Stimulated activated CD8-positive, alpha-beta memory T cell treated with anti-CD3 and anti-CD28 coated beads, Interleukin-4, amount 100 ng/mL, for 4 hours (primary cell): Measurements from ENCODE around the gene ASXL1.
"Not testable (repeated sequence)": the region's sequence is repeated elsewhere in the genome, so short reads cannot be mapped to it uniquely, and the experiment has no call there.

ENCODE experiments used
- DNase-seq, 2 donors: peaks; one replicate each; pipeline ENCODE4 v3.0.0-alpha.2; 2020; ENCODE audit warnings: low read depth in 2 of 2, low spot score in 1 of 2

The ASXL1 gene

GRCh38 chr20:32359633-32360332 lies 1.7 kb downstream of the ASXL1 start:
- DNase-seq, result no peak

- DNase-seq, result no peak
Observed at GRCh38 chr20:32360333-32360634, 2.2 kb downstream of the ASXL1 start.

- no peak for DNase-seq
Observed at GRCh38 chr20:32362901-32363364, 4.8 kb downstream of the ASXL1 start.

- no peak for DNase-seq
Observed at GRCh38 chr20:32363492-32363891, 5.4 kb downstream of the ASXL1 start.

GRCh38 chr20:32364554-32365208 lies 6.5 kb downstream of the ASXL1 start:
- DNase-seq, result no peak

- no peak for DNase-seq
Observed at GRCh38 chr20:32365564-32365963, 7.4 kb downstream of the ASXL1 start.

- DNase-seq, result no peak
Observed at GRCh38 chr20:32366380-32366779, 8.2 kb downstream of the ASXL1 start.

- DNase-seq, result no peak
Observed at GRCh38 chr20:32368323-32368722, 10.2 kb downstream of the ASXL1 start.

- DNase-seq, result no peak
Observed at GRCh38 chr20:32368925-32369324, 10.8 kb downstream of the ASXL1 start.

GRCh38 chr20:32370897-32371296 lies 12.8 kb downstream of the ASXL1 start:
- no peak for DNase-seq

GRCh38 chr20:32378461-32378860 lies 20.3 kb downstream of the ASXL1 start:
- no peak for DNase-seq

- DNase-seq, result not testable (repeated sequence)
Observed at GRCh38 chr20:32380037-32380436, 21.9 kb downstream of the ASXL1 start.

- no peak for DNase-seq
Observed at GRCh38 chr20:32380745-32381144, 22.6 kb downstream of the ASXL1 start.

GRCh38 chr20:32382102-32382950 lies 24.2 kb downstream of the ASXL1 start:
- DNase-seq, result no peak

GRCh38 chr20:32383441-32383840 lies 25.3 kb downstream of the ASXL1 start:
- not testable (repeated sequence) for DNase-seq

GRCh38 chr20:32385541-32385940 lies 27.4 kb downstream of the ASXL1 start:
- DNase-seq, result no peak

- DNase-seq, result no peak
Observed at GRCh38 chr20:32386091-32386490, 28.0 kb downstream of the ASXL1 start.

- no peak for DNase-seq
Observed at GRCh38 chr20:32387252-32387651, 29.1 kb downstream of the ASXL1 start.

GRCh38 chr20:32391003-32391402 lies 32.9 kb downstream of the ASXL1 start:
- no peak for DNase-seq

- DNase-seq, result no peak
Observed at GRCh38 chr20:32395066-32395465, 36.9 kb downstream of the ASXL1 start.

GRCh38 chr20:32396646-32397160 lies 38.6 kb downstream of the ASXL1 start:
- no peak for DNase-seq

- DNase-seq, result no peak
Observed at GRCh38 chr20:32397567-32398084, 39.5 kb downstream of the ASXL1 start.
